ENCODE measurements around the gene CNKSR1.

CNKSR1 gene

GRCh38 chr1:26177182-26177684, at the start of gene CNKSR1:
CNKSR1 (plus strand) TSS chr1:26177491; CDS start chr1:26177548, 57 bp downstream.
- Histone ChIP-seq H3K36me3 (ENCODE audit: control insufficient read depth, insufficient read depth, low read length) (peaks cover 11% of the 10 kb centered on the region), H3K9ac (ENCODE audit: low read length) (no peak within 1 kb of the TSS), H3K27ac (ENCODE audit: low read depth, low read length) (no peak within 1 kb of the TSS), H3K27me3 (ENCODE audit: control insufficient read depth, insufficient read depth, low read length) (no peaks in the 10 kb centered on the region), H3K4me1 (ENCODE audit: control insufficient read depth, insufficient read depth, low read length) (peaks cover 3% of the 10 kb centered on the region; the same call in 1 of the 2 replicates), H3K9me3 (ENCODE audit: control insufficient read depth, insufficient read depth, low read depth, low read length) (no peaks in the 10 kb centered on the region), H3K4me3 (ENCODE audit: low read depth, low read length) (peak within 1 kb of the TSS; percentile 64)

GRCh38 chr1:26129778-26130177, 47.5 kb upstream of the CNKSR1 start:
- Histone ChIP-seq H3K4me3 (ENCODE audit: low read depth, low read length) (no peak overlapping the region), H3K27ac (ENCODE audit: low read depth, low read length) (no peak overlapping the region), H3K27me3 (ENCODE audit: control insufficient read depth, insufficient read depth, low read length) (no peaks in the 10 kb centered on the region), H3K9ac (ENCODE audit: low read length) (no peak overlapping the region), H3K36me3 (ENCODE audit: control insufficient read depth, insufficient read depth, low read length) (no peaks in the 10 kb centered on the region), H3K9me3 (ENCODE audit: control insufficient read depth, insufficient read depth, low read depth, low read length) (no peaks in the 10 kb centered on the region), H3K4me1 (ENCODE audit: control insufficient read depth, insufficient read depth, low read length) (peaks cover 13% of the 10 kb centered on the region)

GRCh38 chr1:26130695-26131094, 46.6 kb upstream of the CNKSR1 start:
- Histone ChIP-seq H3K27ac (ENCODE audit: low read depth, low read length) (no peak overlapping the region), H3K9me3 (ENCODE audit: control insufficient read depth, insufficient read depth, low read depth, low read length) (no peaks in the 10 kb centered on the region), H3K4me1 (ENCODE audit: control insufficient read depth, insufficient read depth, low read length) (peaks cover 13% of the 10 kb centered on the region), H3K4me3 (ENCODE audit: low read depth, low read length) (no peak overlapping the region), H3K36me3 (ENCODE audit: control insufficient read depth, insufficient read depth, low read length) (no peaks in the 10 kb centered on the region), H3K9ac (ENCODE audit: low read length) (no peak overlapping the region), H3K27me3 (ENCODE audit: control insufficient read depth, insufficient read depth, low read length) (no peaks in the 10 kb centered on the region)

- Histone ChIP-seq H3K27me3 (ENCODE audit: control insufficient read depth, insufficient read depth, low read length) (no peaks in the 10 kb centered on the region), H3K9ac (ENCODE audit: low read length) (no peak overlapping the region), H3K36me3 (ENCODE audit: control insufficient read depth, insufficient read depth, low read length) (no peaks in the 10 kb centered on the region), H3K9me3 (ENCODE audit: control insufficient read depth, insufficient read depth, low read depth, low read length) (no peaks in the 10 kb centered on the region), H3K4me3 (ENCODE audit: low read depth, low read length) (no peak overlapping the region), H3K27ac (ENCODE audit: low read depth, low read length) (no peak overlapping the region), H3K4me1 (ENCODE audit: control insufficient read depth, insufficient read depth, low read length) (peaks cover 5% of the 10 kb centered on the region; the same call in 1 of the 2 replicates)
Observed at GRCh38 chr1:26132128-26132833, 45.0 kb upstream of the CNKSR1 start.

GRCh38 chr1:26132834-26133167, 44.5 kb upstream of the CNKSR1 start:
- no peak overlapping the region for H3K9ac ChIP-seq (ENCODE audit: low read length)
- no peaks in the 10 kb centered on the region for H3K27me3 ChIP-seq (ENCODE audit: control insufficient read depth, insufficient read depth, low read length)
- no peak overlapping the region for H3K4me3 ChIP-seq (ENCODE audit: low read depth, low read length)
- no peaks in the 10 kb centered on the region for H3K36me3 ChIP-seq (ENCODE audit: control insufficient read depth, insufficient read depth, low read length)
- H3K27ac ChIP-seq (ENCODE audit: low read depth, low read length), result no peak overlapping the region
- H3K9me3 ChIP-seq (ENCODE audit: control insufficient read depth, insufficient read depth, low read depth, low read length), result no peaks in the 10 kb centered on the region
- peaks cover under 1% of the 10 kb centered on the region; the same call in 1 of the 2 replicates for H3K4me1 ChIP-seq (ENCODE audit: control insufficient read depth, insufficient read depth, low read length)

GRCh38 chr1:26134466-26134865, 42.8 kb upstream of the CNKSR1 start:
- Histone ChIP-seq H3K4me1 (ENCODE audit: control insufficient read depth, insufficient read depth, low read length) (peaks cover 5% of the 10 kb centered on the region), H3K27ac (ENCODE audit: low read depth, low read length) (no peak overlapping the region), H3K27me3 (ENCODE audit: control insufficient read depth, insufficient read depth, low read length) (no peaks in the 10 kb centered on the region), H3K4me3 (ENCODE audit: low read depth, low read length) (no peak overlapping the region), H3K9me3 (ENCODE audit: control insufficient read depth, insufficient read depth, low read depth, low read length) (no peaks in the 10 kb centered on the region), H3K9ac (ENCODE audit: low read length) (no peak overlapping the region), H3K36me3 (ENCODE audit: control insufficient read depth, insufficient read depth, low read length) (no peaks in the 10 kb centered on the region)

GRCh38 chr1:26138974-26139558, 38.2 kb upstream of the CNKSR1 start:
- H3K27ac ChIP-seq (ENCODE audit: low read depth, low read length), result no peak overlapping the region
- H3K27me3 ChIP-seq (ENCODE audit: control insufficient read depth, insufficient read depth, low read length), result no peaks in the 10 kb centered on the region
- H3K4me1 ChIP-seq (ENCODE audit: control insufficient read depth, insufficient read depth, low read length), result peaks cover 5% of the 10 kb centered on the region
- H3K9ac ChIP-seq (ENCODE audit: low read length), result no peak overlapping the region
- H3K4me3 ChIP-seq (ENCODE audit: low read depth, low read length), result no peak overlapping the region
- no peaks in the 10 kb centered on the region for H3K36me3 ChIP-seq (ENCODE audit: control insufficient read depth, insufficient read depth, low read length)
- no peaks in the 10 kb centered on the region for H3K9me3 ChIP-seq (ENCODE audit: control insufficient read depth, insufficient read depth, low read depth, low read length)

- peaks cover 18% of the 10 kb centered on the region for H3K27me3 ChIP-seq (ENCODE audit: control insufficient read depth, insufficient read depth, low read length)
- H3K4me1 ChIP-seq (ENCODE audit: control insufficient read depth, insufficient read depth, low read length), result peaks cover 5% of the 10 kb centered on the region
- H3K27ac ChIP-seq (ENCODE audit: low read depth, low read length), result no peak overlapping the region
- H3K9me3 ChIP-seq (ENCODE audit: control insufficient read depth, insufficient read depth, low read depth, low read length), result no peaks in the 10 kb centered on the region
- no peaks in the 10 kb centered on the region for H3K36me3 ChIP-seq (ENCODE audit: control insufficient read depth, insufficient read depth, low read length)
- no peak overlapping the region for H3K9ac ChIP-seq (ENCODE audit: low read length)
- no peak overlapping the region for H3K4me3 ChIP-seq (ENCODE audit: low read depth, low read length)
Observed at GRCh38 chr1:26142159-26142558, 35.1 kb upstream of the CNKSR1 start.

GRCh38 chr1:26145041-26145959, 32.0 kb upstream of the CNKSR1 start:
- H3K36me3 ChIP-seq (ENCODE audit: control insufficient read depth, insufficient read depth, low read length), result no peaks in the 10 kb centered on the region
- no peak overlapping the region for H3K27ac ChIP-seq (ENCODE audit: low read depth, low read length)
- peaks cover 37% of the 10 kb centered on the region for H3K27me3 ChIP-seq (ENCODE audit: control insufficient read depth, insufficient read depth, low read length)
- no peaks in the 10 kb centered on the region for H3K4me1 ChIP-seq (ENCODE audit: control insufficient read depth, insufficient read depth, low read length)
- H3K9ac ChIP-seq (ENCODE audit: low read length), result no peak overlapping the region
- no peaks in the 10 kb centered on the region for H3K9me3 ChIP-seq (ENCODE audit: control insufficient read depth, insufficient read depth, low read depth, low read length)
- H3K4me3 ChIP-seq (ENCODE audit: low read depth, low read length), result no peak overlapping the region

- Histone ChIP-seq H3K27ac (ENCODE audit: low read depth, low read length) (no peak overlapping the region), H3K36me3 (ENCODE audit: control insufficient read depth, insufficient read depth, low read length) (no peaks in the 10 kb centered on the region), H3K4me1 (ENCODE audit: control insufficient read depth, insufficient read depth, low read length) (no peaks in the 10 kb centered on the region), H3K4me3 (ENCODE audit: low read depth, low read length) (no peak overlapping the region), H3K9ac (ENCODE audit: low read length) (no peak overlapping the region), H3K27me3 (ENCODE audit: control insufficient read depth, insufficient read depth, low read length) (peaks cover 42% of the 10 kb centered on the region), H3K9me3 (ENCODE audit: control insufficient read depth, insufficient read depth, low read depth, low read length) (no peaks in the 10 kb centered on the region)
Observed at GRCh38 chr1:26145960-26146294, 31.4 kb upstream of the CNKSR1 start.

GRCh38 chr1:26148887-26149286, 28.4 kb upstream of the CNKSR1 start:
- Histone ChIP-seq H3K9me3 (ENCODE audit: control insufficient read depth, insufficient read depth, low read depth, low read length) (no peaks in the 10 kb centered on the region), H3K27ac (ENCODE audit: low read depth, low read length) (no peak overlapping the region), H3K36me3 (ENCODE audit: control insufficient read depth, insufficient read depth, low read length) (no peaks in the 10 kb centered on the region), H3K9ac (ENCODE audit: low read length) (no peak overlapping the region), H3K27me3 (ENCODE audit: control insufficient read depth, insufficient read depth, low read length) (peaks cover 63% of the 10 kb centered on the region), H3K4me1 (ENCODE audit: control insufficient read depth, insufficient read depth, low read length) (no peaks in the 10 kb centered on the region), H3K4me3 (ENCODE audit: low read depth, low read length) (no peak overlapping the region)
